HG03039 (cell line): ENCODE data around the gene ARG2.
"Not testable (repeated sequence)": the region's sequence is repeated elsewhere in the genome, so short reads cannot be mapped to it uniquely, and the experiment has no call there.

ENCODE experiments used
- ATAC-seq: cut with Tn5 transposase; IDR thresholded peaks from one replicate; pipeline ENCODE4 v1.9.1; 2021; ENCODE audit warnings: mild to moderate bottlenecking, moderate library complexity; ENCODE audit not compliant: unreplicated experiment

The ARG2 gene

GRCh38 chr14:67584978-67585377, 34.7 kb upstream of the ARG2 start:
- ATAC-seq, result no peak

DNA sequence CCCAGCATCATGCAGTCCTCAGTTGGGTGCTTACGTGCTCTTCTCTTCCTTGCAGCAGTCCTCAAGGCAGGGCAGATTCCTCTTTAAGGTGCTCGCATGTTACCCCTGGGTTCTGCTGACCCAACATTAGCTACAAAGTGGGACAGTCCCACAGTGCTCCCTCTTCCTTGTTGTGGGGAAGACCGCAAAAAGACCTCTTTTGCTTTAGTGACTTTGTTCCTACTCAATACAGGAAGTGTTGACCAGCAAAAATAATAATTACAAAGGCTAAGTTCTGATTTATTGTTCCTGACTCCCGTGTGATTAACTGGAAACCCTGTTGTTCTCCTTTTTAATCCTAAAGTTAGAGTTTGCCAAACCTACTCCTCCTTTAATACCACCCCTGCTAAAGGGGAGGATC, 33.4 kb upstream of the ARG2 start:
- ATAC-seq, result no peak

DNA sequence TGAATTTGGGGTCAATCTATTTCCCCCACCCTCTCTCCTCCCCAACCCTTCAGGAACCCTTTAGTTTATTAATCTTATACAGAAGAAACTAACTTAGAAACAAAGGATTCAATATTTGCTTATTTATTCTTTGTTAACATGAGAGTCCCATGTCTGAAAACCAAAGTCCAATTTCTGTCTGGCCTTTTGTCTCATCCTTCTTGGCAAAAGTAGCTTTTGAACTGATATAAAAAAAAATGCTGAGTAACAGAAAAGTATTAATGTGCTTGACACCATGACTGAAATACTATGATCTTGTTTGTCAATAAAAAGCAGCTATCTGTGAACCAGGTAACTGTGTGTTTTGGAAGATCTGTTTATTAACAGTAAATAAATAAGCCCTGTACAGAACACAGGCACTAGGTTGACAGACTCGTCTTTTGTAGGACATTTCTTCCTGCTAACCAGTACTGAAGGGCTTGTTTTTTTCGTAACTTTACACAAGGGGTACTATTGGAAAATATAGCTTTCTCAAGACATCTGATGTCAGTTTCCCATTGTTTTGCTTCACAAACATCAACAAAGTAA, 30.4 kb upstream of the ARG2 start:
- ATAC-seq, result no peak

DNA sequence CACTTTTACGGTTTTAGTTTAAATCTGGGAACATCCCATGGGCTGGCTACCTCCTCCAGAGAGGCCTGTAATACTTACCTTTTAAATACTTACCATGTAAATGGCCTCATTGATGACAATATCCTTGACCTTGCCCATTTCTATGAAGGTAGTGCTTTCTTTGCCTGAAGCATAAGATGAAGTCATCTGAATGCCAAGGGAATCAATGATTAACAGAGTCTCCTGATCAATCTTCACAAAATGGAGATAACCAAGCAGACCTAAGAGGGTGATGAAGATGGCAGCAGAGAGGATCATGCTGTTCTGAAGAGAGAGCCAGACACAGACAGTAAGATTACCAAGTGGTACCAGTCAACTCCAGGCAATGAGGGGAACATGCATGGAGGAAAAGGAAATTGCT, 26.1 kb upstream of the ARG2 start:
- ATAC-seq, result not testable (repeated sequence)

GRCh38 chr14:67595392-67595791, 24.3 kb upstream of the ARG2 start:
- no peak for ATAC-seq

DNA sequence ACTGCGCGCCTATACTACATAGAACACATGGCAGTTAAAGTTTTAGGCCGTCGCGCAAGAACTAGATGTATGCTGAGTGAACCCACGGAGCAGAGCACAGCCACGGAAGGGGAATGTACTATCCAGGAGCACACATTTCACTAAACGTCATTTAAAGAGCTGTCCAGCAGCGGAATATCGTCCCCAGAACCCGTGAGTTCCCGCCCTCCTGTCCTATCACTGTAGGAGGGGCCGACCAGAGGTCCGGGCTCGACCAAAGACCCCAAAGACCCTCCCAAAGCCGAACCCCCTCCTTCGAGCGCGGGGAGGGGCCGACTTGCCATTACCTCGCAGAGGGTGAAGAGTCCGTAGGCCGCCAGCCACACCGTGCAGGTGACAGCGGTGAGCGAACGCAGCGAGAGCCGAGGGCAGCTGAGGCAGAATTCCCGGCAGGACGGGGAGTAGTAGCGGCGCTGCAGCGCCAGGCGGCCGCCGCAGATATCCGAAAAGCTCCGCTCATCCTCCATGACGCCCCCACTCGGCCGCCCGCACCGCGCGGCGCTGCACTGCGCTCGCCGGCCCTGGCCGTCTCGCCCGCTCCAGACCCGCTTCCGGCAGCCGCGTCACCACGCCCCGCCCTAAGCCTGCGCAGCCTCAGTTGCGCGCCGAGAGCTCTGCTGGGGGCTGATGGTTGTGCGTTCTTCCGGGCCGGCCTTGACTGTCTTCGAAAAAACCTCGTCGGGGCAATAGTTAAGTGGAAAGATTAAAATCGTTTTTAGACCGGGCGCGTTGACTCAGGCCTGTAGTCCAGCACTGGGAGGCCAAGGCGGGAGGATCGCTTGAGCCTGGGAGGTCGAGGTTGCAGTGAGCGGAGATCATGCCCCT, 19.8 kb upstream of the ARG2 start, which contains the start of gene PIGH:
Gene PIGH (minus strand): TSS at position 571 of the 864 bp plus-strand sequence. CDS start 65 bp downstream, at position 506.
- peak; percentile 90 for ATAC-seq

DNA sequence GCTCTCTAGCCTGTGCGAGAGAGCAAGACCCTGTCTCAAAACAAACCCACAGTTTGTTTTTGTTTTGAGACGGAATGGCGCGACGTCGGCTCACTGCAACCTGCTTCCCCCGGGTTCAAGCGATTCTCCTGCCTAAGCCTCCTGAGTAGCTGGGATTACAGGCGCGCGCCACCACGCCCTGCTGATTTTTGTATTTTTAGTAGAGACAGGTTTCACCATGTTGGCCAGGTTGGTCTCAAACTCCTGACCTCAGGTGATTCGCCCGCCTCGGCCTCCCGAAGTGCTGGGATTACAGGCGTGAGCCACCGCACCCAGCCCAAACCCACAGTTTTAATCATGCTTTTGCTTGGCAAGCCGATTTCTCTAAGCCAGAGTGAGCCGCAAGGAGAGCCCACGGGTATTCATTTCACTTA, 19.2 kb upstream of the ARG2 start:
- ATAC-seq, result not testable (repeated sequence)

- ATAC-seq, result no peak
Measured at GRCh38 chr14:67602076-67602475, 17.6 kb upstream of the ARG2 start.

DNA sequence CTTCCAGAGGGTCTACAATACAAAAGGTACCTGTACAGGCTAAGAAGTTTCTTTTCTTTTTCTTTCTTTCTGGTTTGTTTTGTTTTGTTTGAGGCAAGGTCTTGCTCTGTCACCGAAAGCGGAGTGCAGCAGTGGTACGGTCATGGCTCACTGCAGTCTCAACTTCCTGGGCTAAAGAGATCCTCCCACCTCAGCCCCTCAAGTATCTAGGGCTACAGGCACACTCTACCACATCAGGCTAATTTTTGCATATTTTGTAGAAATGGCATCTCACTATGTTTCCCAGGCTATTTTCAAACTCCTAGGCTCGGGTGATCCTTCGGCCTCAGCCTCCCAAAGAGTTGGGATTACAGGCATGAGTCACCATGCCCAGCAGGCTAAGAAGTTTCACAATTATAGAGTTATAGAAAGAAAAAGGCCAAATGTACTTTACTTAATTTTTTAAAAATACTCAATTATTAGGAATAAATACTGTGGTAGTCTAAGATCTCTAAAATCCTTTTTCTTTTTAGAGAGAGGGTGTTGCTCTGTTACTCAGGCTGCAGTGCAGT, 16.6 kb upstream of the ARG2 start:
- ATAC-seq, result no peak

- no peak for ATAC-seq
Measured at GRCh38 chr14:67607646-67608045, 12.1 kb upstream of the ARG2 start.

DNA sequence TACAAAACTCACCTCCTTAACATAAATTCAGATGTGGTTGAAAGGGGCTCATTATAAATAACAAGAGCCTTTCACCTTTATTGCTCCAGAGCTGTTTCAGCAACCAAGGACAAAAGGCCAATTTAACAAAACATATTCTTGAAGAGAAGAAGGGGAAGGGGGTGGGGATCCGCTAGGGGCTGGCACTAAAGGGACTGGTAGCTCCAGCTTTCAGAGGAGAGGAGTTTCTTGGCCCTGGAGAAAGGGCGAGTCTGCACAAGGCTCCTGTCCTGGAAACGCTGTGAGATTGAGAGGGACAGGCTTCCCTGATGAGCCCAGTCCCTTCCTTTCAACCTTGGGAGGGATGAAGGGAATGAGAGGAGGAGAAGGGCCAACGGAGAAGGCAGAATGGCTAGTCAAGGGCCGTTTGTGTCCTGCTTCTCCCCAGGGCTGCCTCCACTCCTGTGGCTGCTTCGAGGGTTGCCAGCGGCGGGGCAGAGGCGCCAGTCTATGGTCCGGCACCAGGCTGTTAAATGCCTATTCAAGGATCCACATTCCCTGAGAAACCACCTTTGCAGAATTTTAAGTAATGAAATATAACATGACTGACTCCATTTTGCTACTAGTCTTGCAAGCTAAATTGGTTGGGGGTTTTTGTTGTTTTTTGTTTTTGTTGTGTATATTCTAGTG, 9.9 kb upstream of the ARG2 start:
- ATAC-seq, result no peak

- no peak for ATAC-seq
Measured at GRCh38 chr14:67610491-67610890, 9.2 kb upstream of the ARG2 start.

DNA sequence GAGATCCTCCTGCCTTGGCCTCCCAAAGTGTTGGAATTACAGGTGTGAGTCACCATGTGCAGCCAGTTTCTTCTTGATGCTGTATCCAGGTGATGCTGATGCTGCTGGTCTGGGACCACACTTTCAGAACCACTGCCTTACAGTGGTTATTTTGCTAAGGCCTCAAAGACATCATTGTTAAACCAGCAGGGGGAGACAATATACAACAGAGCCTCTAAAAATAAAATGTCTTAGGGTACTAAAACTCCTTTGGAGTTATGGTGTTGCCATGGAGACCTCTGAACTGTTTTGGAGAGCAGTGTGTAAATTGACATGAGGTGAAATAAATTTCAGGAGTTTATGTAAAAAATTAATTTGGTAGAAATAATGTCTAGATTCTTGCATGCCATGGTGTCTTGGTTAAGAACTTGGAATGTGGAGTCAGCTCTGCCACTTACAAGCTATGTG, 1.1 kb upstream of the ARG2 start:
- no peak for ATAC-seq

GRCh38 chr14:67620217-67620785, 581 bp downstream of the ARG2 start:
- ATAC-seq, result no peak

DNA sequence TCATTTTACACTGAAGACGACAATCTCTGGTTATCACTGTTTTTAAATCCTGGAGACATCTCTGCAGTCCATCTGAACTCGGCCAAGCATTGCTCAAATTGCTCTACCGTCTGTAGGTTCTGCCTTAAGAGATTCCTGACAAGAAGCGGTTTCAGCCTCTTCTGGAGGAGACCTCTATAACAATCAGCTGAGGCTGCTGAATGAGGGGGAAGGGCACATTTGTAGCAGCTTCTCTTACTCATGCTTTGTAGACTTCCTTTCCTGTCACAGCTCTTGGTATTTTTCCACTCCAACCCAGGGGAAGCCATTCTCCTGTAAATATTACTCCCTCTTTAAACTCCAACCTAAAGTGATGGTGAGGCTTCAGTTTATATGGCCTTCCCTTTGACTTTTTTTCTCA, 3.0 kb downstream of the ARG2 start:
- no peak for ATAC-seq

- no peak for ATAC-seq
Measured at GRCh38 chr14:67623114-67623513, 3.4 kb downstream of the ARG2 start.

DNA sequence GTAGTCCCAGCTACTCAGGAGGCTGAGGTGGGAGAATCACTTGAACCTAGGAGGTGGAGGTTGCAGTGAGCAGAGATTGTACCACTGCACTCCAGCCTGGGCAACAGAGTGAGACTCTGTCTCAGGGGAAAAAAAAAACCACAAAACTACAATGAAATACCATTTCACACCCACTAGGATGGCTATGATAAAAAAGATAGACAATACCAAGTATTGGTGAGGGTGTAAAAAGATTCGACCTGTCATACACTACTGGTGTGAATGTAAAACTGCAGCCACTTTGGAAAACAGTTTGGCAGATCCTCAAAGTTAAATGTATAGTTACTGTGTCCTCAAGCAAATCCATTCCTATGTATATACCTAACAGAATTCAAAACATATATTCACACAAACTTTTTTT, 6.4 kb downstream of the ARG2 start:
- not testable (repeated sequence) for ATAC-seq

DNA sequence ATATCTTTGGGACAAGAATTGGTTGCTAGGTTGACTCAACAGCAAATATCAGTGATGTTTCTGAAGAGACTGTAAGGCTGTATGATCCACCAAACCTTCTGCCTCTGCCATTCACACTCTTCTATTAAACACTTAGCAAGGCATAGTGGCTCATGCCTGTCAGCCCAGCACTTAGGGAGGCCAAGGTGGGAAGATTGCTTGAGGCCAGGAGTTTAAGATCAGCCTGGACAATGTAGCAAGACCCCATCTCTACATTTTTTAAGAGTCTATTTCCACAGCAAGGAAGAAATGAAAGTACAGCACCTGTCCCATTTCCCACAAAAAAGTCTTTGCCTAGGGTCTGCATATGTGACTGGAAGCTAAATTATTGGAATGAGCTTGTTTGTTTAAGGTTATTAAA, 7.8 kb downstream of the ARG2 start:
- no peak for ATAC-seq

GRCh38 chr14:67630186-67630585, 10.5 kb downstream of the ARG2 start:
- no peak for ATAC-seq

DNA sequence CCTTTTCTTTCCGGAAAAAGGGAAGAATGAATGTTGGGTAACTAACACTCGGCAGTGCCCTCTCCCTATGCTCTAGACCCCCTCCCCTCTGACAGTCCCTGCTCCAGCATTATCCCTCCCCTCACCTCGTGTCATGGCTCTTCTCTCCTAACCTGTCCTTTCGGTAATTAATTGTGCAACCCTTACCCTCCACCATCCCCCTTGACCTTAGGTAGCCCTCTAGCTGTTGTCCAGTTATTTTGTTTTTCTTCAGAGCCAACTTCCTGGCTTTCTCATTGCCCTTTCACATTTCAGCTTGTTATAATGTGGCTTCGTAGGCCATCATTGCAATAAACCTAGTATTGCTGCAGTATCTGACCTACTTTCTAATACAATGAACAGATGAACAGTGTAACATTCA, 11.2 kb downstream of the ARG2 start:
- no peak for ATAC-seq

DNA sequence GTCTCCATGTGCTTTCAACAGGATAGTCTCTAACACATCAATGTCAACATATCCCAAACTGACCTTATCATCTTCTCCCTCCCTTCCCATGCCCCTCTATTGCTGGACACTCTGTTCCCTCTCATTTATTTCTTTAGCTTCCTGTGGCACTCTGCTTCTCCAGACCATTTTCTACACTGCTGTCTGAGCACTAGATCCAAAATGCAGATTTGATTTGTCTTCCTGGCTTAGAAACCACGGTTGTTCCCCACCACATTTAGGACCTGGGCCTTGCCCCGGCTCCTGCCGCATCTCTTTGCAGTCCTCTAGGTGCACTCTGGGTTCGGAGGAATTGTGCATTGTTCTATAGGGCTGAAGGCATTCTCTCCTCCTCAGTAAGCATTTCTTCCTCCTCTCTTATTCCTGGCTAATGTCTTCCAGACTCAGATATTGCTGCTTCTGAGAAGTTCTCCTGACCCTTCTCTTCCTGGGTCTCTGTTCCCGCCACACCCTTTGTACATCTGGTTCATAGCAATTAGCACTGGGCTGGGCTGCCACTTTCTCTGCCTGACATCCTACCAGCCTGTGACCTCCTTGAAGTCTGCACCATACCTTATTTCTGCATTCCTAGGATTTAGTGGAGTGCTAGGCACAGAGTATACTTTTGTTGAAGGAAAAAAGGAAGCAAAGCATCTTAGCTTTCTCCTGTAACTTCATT, 13.9 kb downstream of the ARG2 start:
- no peak for ATAC-seq
